ENCODE data around the gene CTDSP1. TPM values are rescaled to one million over a fixed set of nuclear protein-coding genes. Genes with fewer than 3 reads are reported as not detected.

Gene CTDSP1
- polyA plus RNA-seq, 3 donors = 46.4 to 258 (median 49.9) TPM

DNA sequence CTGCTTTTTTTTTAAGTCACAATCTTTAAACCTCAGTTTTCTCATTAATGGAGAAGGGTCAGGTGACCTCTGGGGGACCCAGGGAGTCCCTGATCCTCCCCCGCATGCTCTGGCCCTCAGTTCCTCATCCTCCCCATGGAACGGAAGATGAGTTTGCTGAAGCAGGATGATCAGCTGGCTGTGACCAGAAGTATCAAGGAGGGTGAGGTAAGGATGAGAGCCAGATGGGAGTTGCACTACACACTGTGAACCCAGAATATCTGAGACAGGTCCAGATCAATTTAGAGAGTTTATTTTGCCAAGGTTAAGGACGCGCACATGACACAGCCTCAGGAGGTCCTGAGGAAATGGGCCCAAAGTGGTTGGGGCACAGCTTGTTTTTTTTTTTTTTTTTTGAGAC lies 39.2 kb upstream of the CTDSP1 start:
- Histone ChIP-seq H4K20me1 (ENCODE audit: insufficient read depth, low read length) (no peaks in the 10 kb centered on the region), H3K27ac (ENCODE audit: low read depth in 1 of 2, low read length in 2 of 2) (peak overlapping the region; percentile 87 to 99), H3K4me2 (replicated peaks; ENCODE audit: extremely low read depth, low read length, poor library complexity, severe bottlenecking) (peak overlapping the region; percentile 9), H2AFZ (ENCODE audit: insufficient read depth, low read depth, low read length, poor library complexity, severe bottlenecking) (no peak overlapping the region), H3K4me1 (ENCODE audit: control insufficient read depth in 1 of 2, insufficient read depth in 2 of 2, low read length in 2 of 2) (peaks cover 75 to 82% of the 10 kb centered on the region in 2 donors), H3K4me3 (replicated peaks in 1 of 3; ENCODE audit: low read depth in 2 of 3, low read length in 3 of 3) (peak overlapping the region in 1 of 3 experiments; percentile 11), H3K27me3 (ENCODE audit: control insufficient read depth in 2 of 2, insufficient read depth in 2 of 2, low read length in 2 of 2) (no peaks in the 10 kb centered on the region), H3K9me3 (replicated peaks in 1 of 2; ENCODE audit: control insufficient read depth in 1 of 2, insufficient read depth in 1 of 2, low read length in 2 of 2) (no peaks in the 10 kb centered on the region), H3K9ac (ENCODE audit: insufficient read depth, low read length, poor library complexity, severe bottlenecking) (peak overlapping the region; percentile 32), H3K79me2 (ENCODE audit: insufficient read depth, low read length) (no peaks in the 10 kb centered on the region), H3K36me3 (replicated peaks in 1 of 2; ENCODE audit: control insufficient read depth in 1 of 2, insufficient read depth in 2 of 2, low read length in 2 of 2) (no peaks in the 10 kb centered on the region)
- peaks cover 0 to 2% (median 1%) of the 10 kb centered on the region in 3 donors for H3K27me3 Mint-ChIP-seq (ENCODE audit: low read depth in 3 of 3)
- intact Hi-C loops (cut with micrococcal nuclease) = loop anchor here in 1 of 2 donors (5.0 kb wide), 2 partner anchors 33 to 37 kb away; partner anchors contain the start of gene CTDSP1
- H3K9me3 Mint-ChIP-seq = peaks cover 0 to 3% (median 0%) of the 10 kb centered on the region in 7 donors
- H3K4me1 Mint-ChIP-seq = peaks cover 80% of the 10 kb centered on the region
- DNase-seq = peak; percentile 87 to 92 (median 87)
- TF ChIP-seq, protein P1, sequence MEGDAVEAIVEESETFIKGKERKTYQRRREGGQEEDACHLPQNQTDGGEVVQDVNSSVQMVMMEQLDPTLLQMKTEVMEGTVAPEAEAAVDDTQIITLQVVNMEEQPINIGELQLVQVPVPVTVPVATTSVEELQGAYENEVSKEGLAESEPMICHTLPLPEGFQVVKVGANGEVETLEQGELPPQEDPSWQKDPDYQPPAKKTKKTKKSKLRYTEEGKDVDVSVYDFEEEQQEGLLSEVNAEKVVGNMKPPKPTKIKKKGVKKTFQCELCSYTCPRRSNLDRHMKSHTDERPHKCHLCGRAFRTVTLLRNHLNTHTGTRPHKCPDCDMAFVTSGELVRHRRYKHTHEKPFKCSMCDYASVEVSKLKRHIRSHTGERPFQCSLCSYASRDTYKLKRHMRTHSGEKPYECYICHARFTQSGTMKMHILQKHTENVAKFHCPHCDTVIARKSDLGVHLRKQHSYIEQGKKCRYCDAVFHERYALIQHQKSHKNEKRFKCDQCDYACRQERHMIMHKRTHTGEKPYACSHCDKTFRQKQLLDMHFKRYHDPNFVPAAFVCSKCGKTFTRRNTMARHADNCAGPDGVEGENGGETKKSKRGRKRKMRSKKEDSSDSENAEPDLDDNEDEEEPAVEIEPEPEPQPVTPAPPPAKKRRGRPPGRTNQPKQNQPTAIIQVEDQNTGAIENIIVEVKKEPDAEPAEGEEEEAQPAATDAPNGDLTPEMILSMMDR (IDR thresholded peaks at IDR 0.05) = no peak
- H3K4me3 Mint-ChIP-seq = peak overlapping the region in 1 of 2 donors; percentile 36
- no CpG with 5 or more reads among the region's 4 CpGs for WGBS (ENCODE audit: insufficient coverage)
- peaks cover 0 to 4% of the 10 kb centered on the region in 2 donors for H3K36me3 Mint-ChIP-seq
- H3K27ac Mint-ChIP-seq = peak overlapping the region; percentile 86 to 100 (median 97)

DNA sequence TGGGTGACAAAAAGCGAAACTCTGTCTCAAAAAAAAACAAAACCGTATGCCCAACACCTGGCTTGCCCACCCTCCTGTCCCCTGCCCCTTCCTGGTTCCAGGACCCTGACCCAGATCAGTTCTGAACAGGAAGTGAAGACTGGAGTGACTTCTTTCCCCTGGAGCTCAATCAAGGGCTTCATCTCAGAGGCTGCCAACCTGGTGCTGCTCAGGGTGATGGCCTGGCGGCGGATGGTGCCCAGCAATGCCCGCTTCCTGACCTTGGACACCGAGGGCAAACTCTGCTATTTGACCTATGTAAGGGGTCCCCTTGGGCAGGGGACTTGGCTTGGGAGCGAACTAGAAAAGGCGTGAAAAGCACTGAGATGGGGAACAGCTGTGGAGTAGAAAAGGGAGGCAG lies 37.1 kb upstream of the CTDSP1 start:
- H4K20me1 ChIP-seq (ENCODE audit: insufficient read depth, low read length) = no peaks in the 10 kb centered on the region
- peak overlapping the region; percentile 92 to 99 for H3K27ac ChIP-seq (ENCODE audit: low read depth in 1 of 2, low read length in 2 of 2)
- no peak overlapping the region for H3K4me3 Mint-ChIP-seq
- H3K36me3 ChIP-seq (replicated peaks in 1 of 2; ENCODE audit: control insufficient read depth in 1 of 2, insufficient read depth in 2 of 2, low read length in 2 of 2) = no peaks in the 10 kb centered on the region
- 100% methylated on average over 4 of the region's 8 CpGs for WGBS (ENCODE audit: insufficient coverage)
- intact Hi-C loops (cut with micrococcal nuclease) = loop anchor here in 1 of 2 donors (5.0 kb wide), 2 partner anchors 35 kb away; partner anchors contain the start of gene CTDSP1
- H3K36me3 Mint-ChIP-seq = peaks cover 0 to 9% of the 10 kb centered on the region in 2 donors
- peak overlapping the region in 1 of 3 experiments; percentile 10 for H3K4me3 ChIP-seq (replicated peaks in 1 of 3; ENCODE audit: low read depth in 2 of 3, low read length in 3 of 3)
- peaks cover 11% of the 10 kb centered on the region for H3K79me2 ChIP-seq (ENCODE audit: insufficient read depth, low read length)
- no peaks in the 10 kb centered on the region for H3K27me3 ChIP-seq (ENCODE audit: control insufficient read depth in 2 of 2, insufficient read depth in 2 of 2, low read length in 2 of 2)
- TF ChIP-seq, protein P1 (IDR thresholded peaks at IDR 0.05) = no peak
- no peak overlapping the region for H2AFZ ChIP-seq (ENCODE audit: insufficient read depth, low read depth, low read length, poor library complexity, severe bottlenecking)
- peaks cover 0 to 2% (median 1%) of the 10 kb centered on the region in 3 donors for H3K27me3 Mint-ChIP-seq (ENCODE audit: low read depth in 3 of 3)
- H3K4me2 ChIP-seq (replicated peaks; ENCODE audit: extremely low read depth, low read length, poor library complexity, severe bottlenecking) = peak overlapping the region; percentile 4
- H3K9me3 Mint-ChIP-seq = peaks cover 0 to 13% (median 6%) of the 10 kb centered on the region in 7 donors
- peak overlapping the region; percentile 6 for H3K9ac ChIP-seq (ENCODE audit: insufficient read depth, low read length, poor library complexity, severe bottlenecking)
- H3K4me1 ChIP-seq (ENCODE audit: control insufficient read depth in 1 of 2, insufficient read depth in 2 of 2, low read length in 2 of 2) = peaks cover 84 to 87% of the 10 kb centered on the region in 2 donors
- no peak for DNase-seq
- H3K9me3 ChIP-seq (replicated peaks in 1 of 2; ENCODE audit: control insufficient read depth in 1 of 2, insufficient read depth in 1 of 2, low read length in 2 of 2) = peaks cover 0 to 4% of the 10 kb centered on the region in 2 donors
- H3K4me1 Mint-ChIP-seq = peaks cover 83% of the 10 kb centered on the region
- H3K27ac Mint-ChIP-seq = peak overlapping the region; percentile 94 to 100 (median 99)
